HCT116 (cell line): Measurements from ENCODE around the gene PPP1R3G. TPM values are rescaled to one million over a fixed set of nuclear protein-coding genes. Genes with fewer than 3 reads are reported as not detected.

Source experiments
- ATAC-seq: fragments of 200-7000 bp; cut with Tn5 transposase; 2 replicates; pipeline ENCODE4 v1.9.1; 2020; ENCODE audit warnings: mild to moderate bottlenecking, moderate library complexity
- BruUV-seq: library from RNA; stranded (reverse); fragments of 400-500 nt; replicated peaks from 2 replicates; lab custom pipeline; 2021; lab: Mats Ljungman, UMichigan
- CTCF ChIA-PET: fragments of 300-600 bp; sonication (Branson Sonifier 250); formaldehyde crosslinking; loops from one replicate; lab custom pipeline; 2021; ENCODE audit warnings: antibody characterized with exemption; lab: Charles Lee
- POLR2A ChIA-PET: fragments of 300-600, 350-600 bp; sonication (Branson Sonifier 250); formaldehyde crosslinking; loops from one replicate; lab custom pipeline; 2021; ENCODE audit warnings: antibody characterized with exemption; lab: Charles Lee
- RAD21 ChIA-PET, 2 experiments: fragments of 300-600 bp; sonication (Branson Sonifier 250); formaldehyde crosslinking; loops; one replicate each; lab custom pipeline; 2023; ENCODE audit warnings: low total read pairs in 2 of 2; ENCODE audit not compliant: uncharacterized antibody in 2 of 2, unreplicated experiment in 2 of 2, low non-redundant PET in 1 of 2; lab: Charles Lee
- DNase-seq: peaks from one replicate; pipeline ENCODE4 v3.0.0-alpha.2; 2010; ENCODE audit warnings: low read depth, low spot score
- H2AFZ ChIP-seq: fragments of 200-600 bp; shearing (Covaris generic), sonication (generic); 2 replicates; pipeline ENCODE4 v1.6.1; 2017; ENCODE audit warnings: low read depth, mixed run types, mixed read lengths, antibody characterized with exemption, low read length; ENCODE audit not compliant: poor library complexity, severe bottlenecking
- H3K27ac ChIP-seq: 2 replicates; pipeline ENCODE4 v1.5.1; 2012; ENCODE audit warnings: low read depth, low read length
- H3K27me3 ChIP-seq: fragments of 200-600 bp; sonication (generic); 2 replicates; pipeline ENCODE4 v1.6.1; 2016; ENCODE audit warnings: mixed run types, low read length, mixed read lengths; ENCODE audit not compliant: insufficient read depth
- H3K36me3 ChIP-seq, 2 experiments: fragments of 200-500 bp in 1 of 2; fragments of 200-600 bp in 1 of 2; sonication (Bioruptor generic) in 1 of 2; sonication (generic) in 1 of 2; 2 replicates each; pipeline versions ENCODE4 v1.5.1 to v1.6.1; 2014 to 2016; ENCODE audit warnings: low read length in 2 of 2, inconsistent platforms in 1 of 2, mixed read lengths in 1 of 2, mixed run types in 1 of 2; ENCODE audit not compliant: insufficient read depth in 2 of 2, control insufficient read depth in 1 of 2
- H3K4me1 ChIP-seq, 2 experiments: fragments of 200-600 bp in 1 of 2; sonication (generic) in 1 of 2; 2 replicates each; pipeline versions ENCODE4 v1.5.1 to v1.6.1; 2012 to 2017; ENCODE audit warnings: low read length in 2 of 2, inconsistent platforms in 1 of 2, mild to moderate bottlenecking in 1 of 2, mixed read lengths in 1 of 2, mixed run types in 1 of 2, moderate library complexity in 1 of 2; ENCODE audit not compliant: insufficient read depth in 2 of 2, control insufficient read depth in 1 of 2
- H3K4me2 ChIP-seq: fragments of 200-600 bp; sonication (generic); 2 replicates; pipeline ENCODE4 v1.6.1; 2017; ENCODE audit warnings: mixed run types, low read length, mixed read lengths
- H3K4me3 ChIP-seq, 2 experiments: fragments of 200-600 bp in 1 of 2; sonication (generic) in 1 of 2; replicated peaks in 1 of 2; 2 replicates each; pipeline ENCODE4 v1.5.1; 2011 to 2016; ENCODE audit warnings: low read length in 2 of 2, control low read depth in 1 of 2, low read depth in 1 of 2, mild to moderate bottlenecking in 1 of 2, mixed read lengths in 1 of 2, mixed run types in 1 of 2
- H3K79me2 ChIP-seq: fragments of 200-600 bp; sonication (generic); 2 replicates; pipeline ENCODE4 v1.6.1; 2017; ENCODE audit warnings: mild to moderate bottlenecking, mixed run types, low read length, moderate library complexity, mixed read lengths; ENCODE audit not compliant: insufficient read depth
- H3K9ac ChIP-seq: fragments of 200-600 bp; sonication (generic); 2 replicates; pipeline ENCODE4 v1.6.1; 2016; ENCODE audit warnings: low read length, mixed read lengths
- H3K9me2 ChIP-seq: fragments of 200-600 bp; sonication (generic), shearing (Covaris generic); 2 replicates; pipeline ENCODE4 v1.6.1; 2017; ENCODE audit warnings: mixed run types, mild to moderate bottlenecking, moderate library complexity; ENCODE audit not compliant: insufficient read depth
- H3K9me3 ChIP-seq, 2 experiments: fragments of 200-500 bp in 1 of 2; fragments of 200-600 bp in 1 of 2; sonication (Bioruptor generic) in 1 of 2; sonication (generic) in 1 of 2; 2 replicates each; pipeline ENCODE4 v1.6.1; 2014 to 2017; ENCODE audit warnings: low read length in 2 of 2, mixed read lengths in 2 of 2, inconsistent platforms in 1 of 2, low read depth in 1 of 2, mild to moderate bottlenecking in 1 of 2, mixed run types in 1 of 2, moderate library complexity in 1 of 2; ENCODE audit not compliant: control insufficient read depth in 1 of 2, insufficient read depth in 1 of 2
- H4K20me1 ChIP-seq: fragments of 200-600 bp; sonication (generic), shearing (Covaris generic); 2 replicates; pipeline ENCODE4 v1.6.1; 2017; ENCODE audit warnings: mixed run types, mild to moderate bottlenecking, moderate library complexity; ENCODE audit not compliant: insufficient read depth
- ATF3 ChIP-seq: IDR thresholded peaks from 2 replicates; pipeline ENCODE4 v1.6.1; 2012
- CBX3 ChIP-seq: IDR thresholded peaks from 2 replicates; pipeline ENCODE4 v1.6.1; 2012; ENCODE audit warnings: low read depth
- CEBPB ChIP-seq: IDR thresholded peaks from 2 replicates; pipeline ENCODE4 v1.6.1; 2012; ENCODE audit warnings: low read depth
- ELF1 ChIP-seq: IDR thresholded peaks from 2 replicates; pipeline ENCODE4 v1.6.1; 2012; ENCODE audit warnings: low read depth, borderline replicate concordance
- EZH2 ChIP-seq: fragments of 200-600 bp; sonication (generic); IDR thresholded peaks from 2 replicates; pipeline ENCODE4 v1.6.1; 2017; ENCODE audit warnings: antibody characterized with exemption, mixed run types
- EZH2phosphoT487 ChIP-seq: fragments of 200-600 bp; IDR thresholded peaks from 2 replicates; pipeline ENCODE4 v1.6.1; 2018; ENCODE audit warnings: antibody characterized with exemption, borderline replicate concordance
- FOSL1 ChIP-seq: IDR thresholded peaks from 2 replicates; pipeline ENCODE4 v1.6.1; 2012; ENCODE audit warnings: low read depth
- JUND ChIP-seq: IDR thresholded peaks from 2 replicates; pipeline ENCODE4 v1.6.1; 2012
- POLR2A ChIP-seq: IDR thresholded peaks from 2 replicates; pipeline ENCODE4 v1.7.0; 2011; ENCODE audit warnings: borderline replicate concordance; ENCODE audit not compliant: insufficient read depth, insufficient read length; ENCODE audit errors: extremely low read depth
- POLR2AphosphoS5 ChIP-seq: IDR thresholded peaks from 2 replicates; pipeline ENCODE4 v1.6.1; 2011; ENCODE audit warnings: mild to moderate bottlenecking, low read depth, low read length, moderate library complexity
- RAD21 ChIP-seq: IDR thresholded peaks from 2 replicates; pipeline ENCODE4 v1.6.1; 2012; ENCODE audit warnings: low read depth, mild to moderate bottlenecking
- REST ChIP-seq: IDR thresholded peaks from 2 replicates; pipeline ENCODE4 v1.6.1; 2012; ENCODE audit warnings: low read depth
- SIN3A ChIP-seq: IDR thresholded peaks from 2 replicates; pipeline ENCODE4 v1.6.1; 2012; ENCODE audit warnings: low read depth
- SRF ChIP-seq: IDR thresholded peaks from 2 replicates; pipeline ENCODE4 v1.6.1; 2012; ENCODE audit warnings: low read depth
- TCF7L2 ChIP-seq: IDR thresholded peaks from 2 replicates; pipeline ENCODE4 v1.7.0; 2011; ENCODE audit warnings: borderline replicate concordance, inconsistent platforms; ENCODE audit not compliant: insufficient read depth, insufficient read length; ENCODE audit errors: extremely low read depth
- YY1 ChIP-seq: IDR thresholded peaks from 2 replicates; pipeline ENCODE4 v1.6.1; 2011; ENCODE audit warnings: low read length, low read depth, moderate library complexity, mild to moderate bottlenecking; ENCODE audit not compliant: insufficient replicate concordance; ENCODE audit errors: extremely low read depth
- ZNF274 ChIP-seq: fragments of 200-500 bp; sonication (Bioruptor generic); IDR thresholded peaks from 2 replicates; pipeline ENCODE4 v1.6.1; 2014; ENCODE audit warnings: mild to moderate bottlenecking, low read depth, low read length, inconsistent platforms
- intact Hi-C: fragments of 100-400 bp; cut with micrococcal nuclease; formaldehyde crosslinking; loops from 2 replicates; pipeline ENCODE4 v1.10.0; 2022
- total RNA-seq: library from RNA; stranded (reverse); gene quantifications from one replicate; pipeline ENCODE4 v1.2.1, GENCODE V29; 2021; ENCODE audit not compliant: unreplicated experiment
- TF ChIP-seq, protein P1 (sequence below): IDR thresholded peaks from 2 replicates; pipeline ENCODE4 v1.6.1; 2011; ENCODE audit warnings: mild to moderate bottlenecking, low read length, moderate library complexity; ENCODE audit not compliant: insufficient replicate concordance; ENCODE audit errors: extremely low read depth

The PPP1R3G gene
- total RNA-seq, 1 experiment from 2014 or later, result 0.27 TPM

- POLR2A ChIA-PET, result no interaction called here
- intact Hi-C loops, result no loop called here
These were observed 11.3 kb downstream of the PPP1R3G start for GRCh38 chr6:5096482-5096881.

More at GRCh38 chr6:5096482-5096881, 11.3 kb downstream of the PPP1R3G start:
- no peaks in the 10 kb centered on the region for H3K9me2 ChIP-seq
- H3K36me3 ChIP-seq, result no peaks in the 10 kb centered on the region
- no peak overlapping the region for H3K4me2 ChIP-seq
- no peak overlapping the region for H3K27ac ChIP-seq
- H3K9ac ChIP-seq, result no peak overlapping the region
- H3K79me2 ChIP-seq, result no peaks in the 10 kb centered on the region
- BruUV-seq, result no TSS peak
- H3K9me3 ChIP-seq, result no peaks in the 10 kb centered on the region
- DNase-seq (no peak), ATAC-seq (no peak)
- CTCF ChIA-PET, result no interaction called here
- H3K4me1 ChIP-seq, result peaks cover 0 to 8% of the 10 kb centered on the region in 2 experiments; a peak in 2 of 4 replicates
- no peak for TF ChIP-seq ELF1
- TF ChIP-seq FOSL1, result no peak
- no peak for TF ChIP-seq REST
- TF ChIP-seq SRF, result no peak
- no peak for TF ChIP-seq SIN3A
- no peak for TF ChIP-seq TCF7L2
- no peak for TF ChIP-seq EZH2phosphoT487
- TF ChIP-seq, protein P1, sequence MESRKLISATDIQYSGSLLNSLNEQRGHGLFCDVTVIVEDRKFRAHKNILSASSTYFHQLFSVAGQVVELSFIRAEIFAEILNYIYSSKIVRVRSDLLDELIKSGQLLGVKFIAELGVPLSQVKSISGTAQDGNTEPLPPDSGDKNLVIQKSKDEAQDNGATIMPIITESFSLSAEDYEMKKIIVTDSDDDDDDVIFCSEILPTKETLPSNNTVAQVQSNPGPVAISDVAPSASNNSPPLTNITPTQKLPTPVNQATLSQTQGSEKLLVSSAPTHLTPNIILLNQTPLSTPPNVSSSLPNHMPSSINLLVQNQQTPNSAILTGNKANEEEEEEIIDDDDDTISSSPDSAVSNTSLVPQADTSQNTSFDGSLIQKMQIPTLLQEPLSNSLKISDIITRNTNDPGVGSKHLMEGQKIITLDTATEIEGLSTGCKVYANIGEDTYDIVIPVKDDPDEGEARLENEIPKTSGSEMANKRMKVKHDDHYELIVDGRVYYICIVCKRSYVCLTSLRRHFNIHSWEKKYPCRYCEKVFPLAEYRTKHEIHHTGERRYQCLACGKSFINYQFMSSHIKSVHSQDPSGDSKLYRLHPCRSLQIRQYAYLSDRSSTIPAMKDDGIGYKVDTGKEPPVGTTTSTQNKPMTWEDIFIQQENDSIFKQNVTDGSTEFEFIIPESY, result no peak
- no peak for TF ChIP-seq JUND
- no peak for TF ChIP-seq ZNF274
- no peak for TF ChIP-seq CBX3
- TF ChIP-seq ATF3, result no peak
- no peak for TF ChIP-seq POLR2A
- no peak for TF ChIP-seq EZH2
- TF ChIP-seq RAD21, result no peak
- no peak for TF ChIP-seq POLR2AphosphoS5
- no peak for TF ChIP-seq YY1
- no peak for TF ChIP-seq CEBPB
- no peaks in the 10 kb centered on the region for H4K20me1 ChIP-seq
- H3K27me3 ChIP-seq, result no peaks in the 10 kb centered on the region
- no peak overlapping the region for H2AFZ ChIP-seq
- RAD21 ChIA-PET, result no interaction called here
- H3K4me3 ChIP-seq, result no peak overlapping the region
